Kidney (tissue), 14 donors: ENCODE data around the gene HS1BP3. TPM values are rescaled to one million over a fixed set of nuclear protein-coding genes. Genes with fewer than 3 reads are reported as not detected.

Experiments
- DNase-seq, 5 donors: peaks; one replicate each; pipeline ENCODE4 v3.0.0-alpha.2; 2013 to 2020
- FAIRE-seq: peaks from 2 replicates; lab custom pipeline; 2012; peaks lifted over from hg19 to GRCh38; lab: Jason Lieb, UNC
- H3K27ac ChIP-seq, 2 donors: one replicate each; pipeline ENCODE4 v1.7.0; 2013; ENCODE audit warnings: low read depth in 2 of 2, low read length in 2 of 2, inconsistent platforms in 1 of 2
- H3K27me3 ChIP-seq: one replicate; pipeline ENCODE4 v1.7.1; 2013; ENCODE audit warnings: low read length, inconsistent platforms; ENCODE audit not compliant: control insufficient read depth, insufficient read depth
- H3K36me3 ChIP-seq, 3 donors: one replicate each; pipeline versions ENCODE4 v1.7.0 to v1.7.1; 2013; ENCODE audit warnings: low read length in 3 of 3, control low read depth in 1 of 3, inconsistent platforms in 1 of 3; ENCODE audit not compliant: insufficient read depth in 3 of 3, control insufficient read depth in 2 of 3
- H3K4me1 ChIP-seq, 3 donors: one replicate each; pipeline versions ENCODE4 v1.7.0 to v1.7.1; 2013; ENCODE audit warnings: low read length in 3 of 3, inconsistent platforms in 1 of 3, low read depth in 1 of 3; ENCODE audit not compliant: control insufficient read depth in 2 of 3, insufficient read depth in 2 of 3
- H3K4me3 ChIP-seq, 3 donors: one replicate each; pipeline versions ENCODE4 v1.7.0 to v1.8.1; 2013; ENCODE audit warnings: low read length in 3 of 3, control low read depth in 1 of 3, inconsistent platforms in 1 of 3
- H3K9ac ChIP-seq, 3 donors: one replicate each; pipeline versions ENCODE4 v1.7.0 to v1.7.1; 2013; ENCODE audit warnings: low read length in 3 of 3, control low read depth in 1 of 3, inconsistent platforms in 1 of 3
- H3K9me3 ChIP-seq, 3 donors: one replicate each; pipeline versions ENCODE4 v1.7.0 to v1.7.1; 2013; ENCODE audit warnings: low read length in 3 of 3, control low read depth in 1 of 3, inconsistent platforms in 1 of 3; ENCODE audit not compliant: control insufficient read depth in 2 of 3, insufficient read depth in 1 of 3
- intact Hi-C: fragments of 100-400 bp; cut with DNase I; formaldehyde crosslinking; loops from one replicate; pipeline ENCODE4 v1.11.1; 2022
- polyA plus RNA-seq: library from polyadenylated mRNA; stranded (reverse); fragments of 350-450 nt; fragmentation: Illumina TruSeq; extraction: RNeasy Lipid Tissue Mini Kit (QIAGEN cat#74804); gene quantifications from one replicate; pipeline ENCODE4 v1.2.3, GENCODE V29; 2014; ENCODE audit warnings: low read depth, low replicate concordance; ENCODE audit not compliant: insufficient read depth
- total RNA-seq: library from RNA; stranded (reverse); fragmentation: NEBNext Ultra II Directional; extraction: Animal tissue kit (Norgen Biotek cat#: 25700); gene quantifications from one replicate; pipeline ENCODE4 v1.2.1, GENCODE V29; 2021
- TF ChIP-seq, protein P1 (sequence below): IDR thresholded peaks from 3 replicates; pipeline ENCODE4 v1.5.1; 2012; ENCODE audit warnings: mild to moderate bottlenecking, moderate library complexity, borderline replicate concordance; ENCODE audit not compliant: insufficient read depth; ENCODE audit errors: extremely low read depth
- donor health status: control.
- donor health status: control.
- donor health status: control.
- donor health status: control.
- donor health status: control.
- donor health status: DM: yes; HTN: yes; CAD: no.
- donor health status: Normal renal cell carcinoma (clear cell type).

HS1BP3 gene
- total and polyA plus RNA-seq, 2 donors from 2014 or later = 35.5 to 37.5 TPM

DNA sequence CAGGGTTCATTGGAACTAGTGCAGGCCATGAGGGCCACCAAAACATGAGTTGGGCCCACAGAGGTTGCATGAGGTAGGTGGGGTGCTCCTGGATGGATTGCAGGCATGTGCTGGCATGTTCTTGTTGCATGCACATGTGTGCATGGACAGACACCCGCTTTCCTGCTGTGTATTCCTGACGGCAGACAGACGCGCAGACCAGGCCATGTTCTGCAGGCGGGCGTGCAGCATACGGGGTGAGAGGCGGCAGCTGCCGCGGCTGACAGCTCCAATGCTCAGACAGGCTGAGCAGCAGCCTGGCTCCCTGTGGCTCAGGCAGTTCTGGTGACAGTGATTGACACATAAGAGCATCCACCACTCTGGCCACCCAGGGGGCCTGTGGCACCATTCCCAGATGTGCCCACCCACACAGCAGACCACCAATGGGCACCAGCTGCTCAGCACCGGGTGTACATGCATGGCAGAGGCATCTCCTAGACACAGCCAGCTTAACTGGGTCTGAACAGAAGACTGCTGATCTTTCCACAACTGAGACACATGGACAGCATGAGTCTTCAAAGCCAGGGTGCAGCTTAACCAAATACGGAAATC is 21.2 kb downstream of the HS1BP3 start:
- no peak for FAIRE-seq
- Histone ChIP-seq H3K36me3 (peaks cover 0 to 5% (median 0%) of the 10 kb centered on the region in 3 donors), H3K27me3 (no peaks in the 10 kb centered on the region), H3K4me1 (peaks cover 0 to 27% (median 14%) of the 10 kb centered on the region in 3 donors), H3K9me3 (no peaks in the 10 kb centered on the region), H3K4me3 (no peak overlapping the region), H3K9ac (no peak overlapping the region), H3K27ac (no peak overlapping the region)
- peak in 1 of 5 donors; percentile 53 for DNase-seq
- TF ChIP-seq, protein P1, sequence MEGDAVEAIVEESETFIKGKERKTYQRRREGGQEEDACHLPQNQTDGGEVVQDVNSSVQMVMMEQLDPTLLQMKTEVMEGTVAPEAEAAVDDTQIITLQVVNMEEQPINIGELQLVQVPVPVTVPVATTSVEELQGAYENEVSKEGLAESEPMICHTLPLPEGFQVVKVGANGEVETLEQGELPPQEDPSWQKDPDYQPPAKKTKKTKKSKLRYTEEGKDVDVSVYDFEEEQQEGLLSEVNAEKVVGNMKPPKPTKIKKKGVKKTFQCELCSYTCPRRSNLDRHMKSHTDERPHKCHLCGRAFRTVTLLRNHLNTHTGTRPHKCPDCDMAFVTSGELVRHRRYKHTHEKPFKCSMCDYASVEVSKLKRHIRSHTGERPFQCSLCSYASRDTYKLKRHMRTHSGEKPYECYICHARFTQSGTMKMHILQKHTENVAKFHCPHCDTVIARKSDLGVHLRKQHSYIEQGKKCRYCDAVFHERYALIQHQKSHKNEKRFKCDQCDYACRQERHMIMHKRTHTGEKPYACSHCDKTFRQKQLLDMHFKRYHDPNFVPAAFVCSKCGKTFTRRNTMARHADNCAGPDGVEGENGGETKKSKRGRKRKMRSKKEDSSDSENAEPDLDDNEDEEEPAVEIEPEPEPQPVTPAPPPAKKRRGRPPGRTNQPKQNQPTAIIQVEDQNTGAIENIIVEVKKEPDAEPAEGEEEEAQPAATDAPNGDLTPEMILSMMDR = no peak
- intact Hi-C loops = no loop called here

DNA sequence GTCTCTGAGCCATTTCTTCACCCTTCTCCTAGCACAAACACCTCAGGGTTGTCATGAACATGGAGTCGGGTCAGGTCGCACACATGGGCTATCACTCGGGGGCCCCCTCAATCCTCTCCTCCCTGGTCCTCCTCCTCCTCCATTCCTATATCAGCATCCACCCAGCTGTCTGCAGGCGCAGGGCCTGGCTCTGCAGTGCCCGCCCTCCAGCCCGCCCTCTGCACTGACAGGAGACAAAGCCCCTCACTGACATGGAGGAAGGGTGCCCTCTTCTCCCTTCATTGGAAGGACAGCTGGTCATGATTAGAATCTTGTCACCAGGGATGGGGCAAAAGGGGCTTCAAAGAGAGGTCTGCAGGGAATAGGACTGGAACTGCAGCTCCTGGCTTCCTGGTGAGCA is 21.7 kb downstream of the HS1BP3 start:
- TF ChIP-seq, protein P1 = no peak
- H3K4me1 ChIP-seq = peaks cover 0 to 27% (median 9%) of the 10 kb centered on the region in 3 donors
- no peak overlapping the region for H3K4me3 ChIP-seq
- intact Hi-C loops = no loop called here
- peaks cover 0 to 5% (median 4%) of the 10 kb centered on the region in 3 donors for H3K36me3 ChIP-seq
- no peaks in the 10 kb centered on the region for H3K27me3 ChIP-seq
- no peak overlapping the region for H3K27ac ChIP-seq
- no peaks in the 10 kb centered on the region for H3K9me3 ChIP-seq
- H3K9ac ChIP-seq = no peak overlapping the region
- DNase-seq = peak in 1 of 5 donors; percentile 61
- no peak for FAIRE-seq

GRCh38 chr2:20627712-20628380 is 23.1 kb downstream of the HS1BP3 start:
- intact Hi-C loops = no loop called here
- no peaks in the 10 kb centered on the region for H3K9me3 ChIP-seq
- no peak overlapping the region for H3K27ac ChIP-seq
- H3K4me3 ChIP-seq = no peak overlapping the region
- H3K9ac ChIP-seq = peak overlapping the region in 1 of 3 donors; percentile 65
- DNase-seq (peak in 1 of 5 donors; percentile 38), FAIRE-seq (no peak)
- no peaks in the 10 kb centered on the region for H3K27me3 ChIP-seq
- peaks cover 0 to 14% (median 8%) of the 10 kb centered on the region in 3 donors for H3K36me3 ChIP-seq
- TF ChIP-seq, protein P1 = no peak
- peaks cover 0 to 22% (median 6%) of the 10 kb centered on the region in 3 donors for H3K4me1 ChIP-seq
